Endodermal cell (in vitro differentiated cells): ENCODE results near the gene RAD23A. TPM values are rescaled to one million over a fixed set of nuclear protein-coding genes. Genes with fewer than 3 reads are reported as not detected.
A peak's percentile ranks its signal among the peaks of the same experiment; 100 is the strongest.

Experiments used
- DNase-seq: peaks from one replicate; pipeline ENCODE4 v3.0.0-alpha.2; 2017
- H3K27ac ChIP-seq: 2 replicates; pipeline ENCODE4 v1.5.1; 2013; ENCODE audit warnings: mild to moderate bottlenecking, low read depth, low read length, moderate library complexity
- H3K27me3 ChIP-seq: 2 replicates; pipeline ENCODE4 v1.6.1; 2013; ENCODE audit warnings: mild to moderate bottlenecking, low read length, moderate library complexity; ENCODE audit not compliant: insufficient read depth, control insufficient read depth, poor library complexity, severe bottlenecking
- H3K36me3 ChIP-seq: 2 replicates; pipeline ENCODE4 v1.7.0; 2013; ENCODE audit warnings: mild to moderate bottlenecking, low read length, moderate library complexity; ENCODE audit not compliant: control insufficient read depth, insufficient read depth
- H3K4me1 ChIP-seq: one replicate; pipeline ENCODE4 v1.7.0; 2013; ENCODE audit warnings: low read length; ENCODE audit not compliant: control insufficient read depth, insufficient read depth
- H3K4me3 ChIP-seq: 2 replicates; pipeline ENCODE4 v1.5.1; 2013; ENCODE audit warnings: mild to moderate bottlenecking, low read length, moderate library complexity
- H3K9ac ChIP-seq: 2 replicates; pipeline ENCODE4 v1.6.1; 2013; ENCODE audit warnings: mild to moderate bottlenecking, low read length, moderate library complexity; ENCODE audit not compliant: poor library complexity, severe bottlenecking; ENCODE audit errors: extremely low read depth
- H3K9me3 ChIP-seq: 2 replicates; pipeline ENCODE4 v1.6.1; 2013; ENCODE audit warnings: mild to moderate bottlenecking, low read length, moderate library complexity; ENCODE audit not compliant: control insufficient read depth
- H3K27ac Mint-ChIP-seq: 2 replicates; pipeline ENCODE4 v1.8.0; 2020; ENCODE audit warnings: mixed read lengths
- H3K27me3 Mint-ChIP-seq: 2 replicates; pipeline ENCODE4 v1.8.0; 2021; ENCODE audit warnings: mild to moderate bottlenecking, mixed read lengths; ENCODE audit not compliant: insufficient read depth
- H3K36me3 Mint-ChIP-seq: 2 replicates; pipeline ENCODE4 v1.8.0; 2020; ENCODE audit warnings: low read depth, mixed read lengths
- H3K4me1 Mint-ChIP-seq: 2 replicates; pipeline ENCODE4 v1.8.0; 2020; ENCODE audit warnings: mixed read lengths
- H3K4me3 Mint-ChIP-seq: 2 replicates; pipeline ENCODE4 v1.8.0; 2020; ENCODE audit warnings: mild to moderate bottlenecking, moderate library complexity, mixed read lengths
- H3K9me3 Mint-ChIP-seq: 2 replicates; pipeline ENCODE4 v1.8.0; 2020; ENCODE audit warnings: mild to moderate bottlenecking, mixed read lengths
- CTCF ChIP-seq: fragments of 200-600 bp; sonication (generic); conservative IDR thresholded peaks from 2 replicates; pipeline ENCODE4 v1.5.0; 2021; ENCODE audit warnings: antibody characterized with exemption, mild to moderate bottlenecking
- WGBS, 2 experiments: methylation state at CpG; one replicate each; pipeline versions ENCODE4 v1.1.5 to v1.1.7; 2013; ENCODE audit warnings: missing lambda C conversion rate in 2 of 2, mixed read lengths in 1 of 2; ENCODE audit not compliant: insufficient coverage in 1 of 2, insufficient read length in 1 of 2; 5-methylcytosine and 5-hydroxymethylcytosine counted together
- total RNA-seq, 2 donors: library from RNA; stranded (reverse); fragmentation: NEBNext Ultra II Directional in 1 of 2; extraction: Animal tissue kit (Norgen Biotek cat#: 25700) in 1 of 2; gene quantifications; 2 replicates in 1 of 2; 3 replicates in 1 of 2; pipeline ENCODE4 v1.2.1, GENCODE V29; 2021

Gene RAD23A
- total RNA-seq, 2 donors from 2014 or later, result 75.5 to 117 TPM

GRCh38 chr19:12983542-12984142 is 38.0 kb downstream of the RAD23A start:
- Histone ChIP-seq H3K36me3 (no peaks in the 10 kb centered on the region), H3K27me3 (peaks cover 64% of the 10 kb centered on the region), H3K4me3 (peak overlapping the region; percentile 68), H3K4me1 (no peaks in the 10 kb centered on the region), H3K27ac (no peak overlapping the region), H3K9ac (no peak overlapping the region), H3K9me3 (no peaks in the 10 kb centered on the region)
- peak; percentile 93 for DNase-seq
- peaks cover 18% of the 10 kb centered on the region for H3K27me3 Mint-ChIP-seq
- no peak overlapping the region for H3K4me3 Mint-ChIP-seq
- no peaks in the 10 kb centered on the region for H3K9me3 Mint-ChIP-seq
- H3K4me1 Mint-ChIP-seq, result no peaks in the 10 kb centered on the region
- no peaks in the 10 kb centered on the region for H3K36me3 Mint-ChIP-seq
- WGBS, 2 experiments, result 11 to 28% methylated on average over 15 to 51 of the region's 51 CpGs
- no peak overlapping the region for H3K27ac Mint-ChIP-seq
- TF ChIP-seq CTCF, result peak; percentile 97

- Mint-ChIP-seq H3K9me3 (no peaks in the 10 kb centered on the region), H3K36me3 (no peaks in the 10 kb centered on the region), H3K27ac (no peak overlapping the region), H3K27me3 (peaks cover 13% of the 10 kb centered on the region), H3K4me3 (no peak overlapping the region), H3K4me1 (no peaks in the 10 kb centered on the region)
- Histone ChIP-seq H3K9ac (no peak overlapping the region), H3K27ac (no peak overlapping the region), H3K4me1 (no peaks in the 10 kb centered on the region), H3K36me3 (no peaks in the 10 kb centered on the region), H3K9me3 (no peaks in the 10 kb centered on the region), H3K27me3 (peaks cover 68% of the 10 kb centered on the region), H3K4me3 (no peak overlapping the region)
- WGBS, 2 experiments, result 91% methylated on average over 3 of the region's 3 CpGs; no CpG with 5 or more reads in 1 of the 2 experiments
- DNase-seq, result no peak
- TF ChIP-seq CTCF, result no peak
Observed at GRCh38 chr19:12984143-12984627, 38.5 kb downstream of the RAD23A start.

- Histone ChIP-seq H3K36me3 (no peaks in the 10 kb centered on the region), H3K27me3 (peaks cover 73% of the 10 kb centered on the region), H3K9me3 (no peaks in the 10 kb centered on the region), H3K4me3 (no peak overlapping the region), H3K4me1 (no peaks in the 10 kb centered on the region), H3K9ac (no peak overlapping the region), H3K27ac (no peak overlapping the region)
- WGBS, 2 experiments, result 66% methylated on average over 8 of the region's 10 CpGs; no CpG with 5 or more reads in 1 of the 2 experiments
- Mint-ChIP-seq H3K4me3 (no peak overlapping the region), H3K4me1 (no peaks in the 10 kb centered on the region), H3K27ac (no peak overlapping the region), H3K9me3 (no peaks in the 10 kb centered on the region), H3K36me3 (no peaks in the 10 kb centered on the region), H3K27me3 (peaks cover 8% of the 10 kb centered on the region)
- no peak for TF ChIP-seq CTCF
- no peak for DNase-seq
Observed at GRCh38 chr19:12984683-12985048, 39.0 kb downstream of the RAD23A start.
